Astrocyte (in vitro differentiated cells and primary cell): ENCODE results near the gene PLXNB3. TPM values are rescaled to one million over a fixed set of nuclear protein-coding genes. Genes with fewer than 3 reads are reported as not detected.

Experiments used
- DNase-seq: peaks from one replicate; pipeline ENCODE4 v3.0.0-alpha.2; 2010; ENCODE audit warnings: low read depth
- FAIRE-seq: peaks from 2 replicates; lab custom pipeline; 2011; peaks lifted over from hg19 to GRCh38; lab: Jason Lieb, UNC
- H2AFZ ChIP-seq: 2 replicates; pipeline ENCODE4 v1.6.0; 2012; ENCODE audit warnings: low read depth, low read length, inconsistent platforms
- H3K27ac ChIP-seq: 2 replicates; pipeline ENCODE4 v1.5.1; 2011; ENCODE audit warnings: low read depth, low read length, inconsistent platforms
- H3K27me3 ChIP-seq: 2 replicates; pipeline ENCODE4 v1.6.0; 2011; ENCODE audit warnings: low read length, inconsistent platforms; ENCODE audit not compliant: insufficient read depth
- H3K36me3 ChIP-seq: 2 replicates; pipeline ENCODE4 v1.5.1; 2011; ENCODE audit warnings: low read length, inconsistent platforms; ENCODE audit not compliant: insufficient read depth
- H3K4me1 ChIP-seq: 2 replicates; pipeline ENCODE4 v1.5.1; 2011; ENCODE audit warnings: low read length, inconsistent platforms; ENCODE audit not compliant: insufficient read depth
- H3K4me2 ChIP-seq: 2 replicates; pipeline ENCODE4 v1.6.0; 2012; ENCODE audit warnings: low read length, inconsistent platforms
- H3K4me3 ChIP-seq: 2 replicates; pipeline ENCODE4 v1.5.1; 2011; ENCODE audit warnings: low read depth, mild to moderate bottlenecking, low read length, inconsistent platforms; ENCODE audit not compliant: insufficient read depth
- H3K79me2 ChIP-seq: 2 replicates; pipeline ENCODE4 v1.6.0; 2012; ENCODE audit warnings: mild to moderate bottlenecking, low read length, inconsistent platforms; ENCODE audit not compliant: insufficient read depth
- H3K9ac ChIP-seq: 2 replicates; pipeline ENCODE4 v1.6.0; 2012; ENCODE audit warnings: mild to moderate bottlenecking, low read length, inconsistent platforms
- H3K9me3 ChIP-seq: 2 replicates; pipeline ENCODE4 v1.5.1; 2012; ENCODE audit warnings: low read depth, mild to moderate bottlenecking, low read length, inconsistent platforms; ENCODE audit not compliant: insufficient read depth
- H4K20me1 ChIP-seq: 2 replicates; pipeline ENCODE4 v1.6.0; 2012; ENCODE audit warnings: low read length, inconsistent platforms; ENCODE audit not compliant: insufficient read depth
- H3K27ac Mint-ChIP-seq: one replicate; pipeline ENCODE4 v1.8.0; 2021; ENCODE audit warnings: mild to moderate bottlenecking, mixed read lengths; ENCODE audit not compliant: unreplicated experiment
- H3K27me3 Mint-ChIP-seq: one replicate; pipeline ENCODE4 v1.8.0; 2021; ENCODE audit warnings: low read depth, mixed read lengths; ENCODE audit not compliant: unreplicated experiment
- H3K36me3 Mint-ChIP-seq: one replicate; pipeline ENCODE4 v1.8.0; 2021; ENCODE audit warnings: low read depth, mixed read lengths; ENCODE audit not compliant: unreplicated experiment
- H3K4me1 Mint-ChIP-seq: one replicate; pipeline ENCODE4 v1.8.0; 2021; ENCODE audit warnings: low read depth, mixed read lengths; ENCODE audit not compliant: unreplicated experiment
- H3K4me3 Mint-ChIP-seq: one replicate; pipeline ENCODE4 v1.8.0; 2021; ENCODE audit warnings: mild to moderate bottlenecking, moderate library complexity, mixed read lengths; ENCODE audit not compliant: unreplicated experiment
- H3K9me3 Mint-ChIP-seq: one replicate; pipeline ENCODE4 v1.8.0; 2021; ENCODE audit warnings: mild to moderate bottlenecking, mixed read lengths; ENCODE audit not compliant: unreplicated experiment
- CTCF ChIP-seq: IDR thresholded peaks from 2 replicates; pipeline ENCODE4 v1.5.1; 2011; ENCODE audit warnings: low read depth, mild to moderate bottlenecking, inconsistent platforms, low read length, moderate library complexity; ENCODE audit not compliant: insufficient read depth
- EZH2 ChIP-seq: IDR thresholded peaks from 2 replicates; pipeline ENCODE4 v1.6.1; 2012; ENCODE audit warnings: mild to moderate bottlenecking, low read length, inconsistent platforms; ENCODE audit not compliant: insufficient read depth
- total RNA-seq: library from RNA; stranded (reverse); gene quantifications from 2 replicates; pipeline ENCODE4 v1.2.1, GENCODE V29; 2021

The PLXNB3 gene
- total RNA-seq, 1 donor from 2014 or later: 5.3 TPM

GRCh38 chrX:153771415-153772315 is 7.6 kb downstream of the PLXNB3 start:
- Histone ChIP-seq H3K9me3 (no peaks in the 10 kb centered on the region), H3K79me2 (no peaks in the 10 kb centered on the region), H2AFZ (no peak overlapping the region), H3K4me1 (peaks cover 3% of the 10 kb centered on the region), H3K4me2 (no peak overlapping the region), H4K20me1 (no peaks in the 10 kb centered on the region), H3K4me3 (no peak overlapping the region), H3K27me3 (no peaks in the 10 kb centered on the region), H3K27ac (no peak overlapping the region), H3K36me3 (no peaks in the 10 kb centered on the region), H3K9ac (no peak overlapping the region)
- H3K27me3 Mint-ChIP-seq: no peaks in the 10 kb centered on the region
- no peaks in the 10 kb centered on the region for H3K36me3 Mint-ChIP-seq
- H3K9me3 Mint-ChIP-seq: no peaks in the 10 kb centered on the region
- DNase-seq: no peak
- H3K4me1 Mint-ChIP-seq: no peaks in the 10 kb centered on the region
- H3K4me3 Mint-ChIP-seq: no peak overlapping the region
- TF ChIP-seq CTCF (no peak), EZH2 (no peak)
- no peak overlapping the region for H3K27ac Mint-ChIP-seq
- FAIRE-seq: no peak

- Histone ChIP-seq H3K4me3 (no peak overlapping the region), H4K20me1 (no peaks in the 10 kb centered on the region), H3K4me2 (no peak overlapping the region), H3K36me3 (no peaks in the 10 kb centered on the region), H2AFZ (no peak overlapping the region), H3K27ac (no peak overlapping the region), H3K4me1 (no peaks in the 10 kb centered on the region), H3K9ac (no peak overlapping the region), H3K9me3 (no peaks in the 10 kb centered on the region), H3K79me2 (no peaks in the 10 kb centered on the region), H3K27me3 (no peaks in the 10 kb centered on the region)
- no peaks in the 10 kb centered on the region for H3K9me3 Mint-ChIP-seq
- DNase-seq: no peak
- no peak for TF ChIP-seq CTCF
- no peak for TF ChIP-seq EZH2
- H3K4me3 Mint-ChIP-seq: no peak overlapping the region
- no peak for FAIRE-seq
- H3K27me3 Mint-ChIP-seq: no peaks in the 10 kb centered on the region
- no peaks in the 10 kb centered on the region for H3K36me3 Mint-ChIP-seq
- no peak overlapping the region for H3K27ac Mint-ChIP-seq
- no peaks in the 10 kb centered on the region for H3K4me1 Mint-ChIP-seq
Measured at GRCh38 chrX:153772316-153773217, 8.5 kb downstream of the PLXNB3 start.
